GM21619 (cell line): Measurements from ENCODE around the gene HOXA7.

Experiments used
- ATAC-seq: cut with Tn5 transposase; IDR thresholded peaks from one replicate; pipeline ENCODE4 v1.9.1; 2021; ENCODE audit not compliant: unreplicated experiment

Gene HOXA7

GRCh38 chr7:27193335-27194001 is 37.0 kb upstream of the HOXA7 start:
- ATAC-seq = no peak

DNA sequence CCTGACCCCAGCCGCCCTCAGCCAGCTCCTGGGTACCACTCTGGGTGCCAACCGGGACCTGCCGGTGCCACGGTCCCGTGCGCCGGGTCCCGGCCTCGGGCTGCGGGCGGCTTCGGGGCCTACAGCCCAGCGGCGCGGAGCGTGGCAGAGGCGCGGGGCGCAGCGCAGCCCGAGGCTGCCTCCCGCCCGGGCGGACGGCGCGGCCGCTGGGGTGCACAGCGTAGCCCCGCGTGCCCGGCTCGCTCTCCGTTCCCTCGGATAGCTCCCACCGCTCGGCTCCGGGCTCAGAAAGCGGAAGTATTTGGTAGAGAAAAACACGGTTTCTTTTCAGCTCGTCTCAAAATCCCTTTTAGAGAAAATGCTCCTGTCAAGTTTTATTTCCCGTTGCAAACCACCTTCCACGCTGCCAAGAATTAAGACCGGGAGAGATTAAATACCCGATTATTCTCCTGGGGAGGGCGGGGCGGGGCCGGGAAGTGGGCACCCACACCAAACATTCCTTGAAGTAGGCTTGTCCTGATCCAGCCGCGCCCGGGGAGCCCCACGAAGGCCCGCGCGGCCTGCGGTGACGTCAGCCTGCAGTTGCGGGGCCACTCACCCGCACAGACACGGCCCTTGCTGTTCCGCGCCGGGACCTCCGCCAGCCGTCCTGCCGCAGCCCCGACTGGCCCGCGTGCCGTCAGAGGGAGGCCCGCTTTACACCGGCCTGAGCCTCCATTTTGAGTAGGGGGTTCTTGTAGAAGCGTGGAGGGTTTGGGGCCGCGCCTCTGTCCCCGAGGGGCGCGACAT is 36.3 kb upstream of the HOXA7 start:
- no peak for ATAC-seq

GRCh38 chr7:27191833-27192545 is 35.5 kb upstream of the HOXA7 start:
- ATAC-seq = no peak

DNA sequence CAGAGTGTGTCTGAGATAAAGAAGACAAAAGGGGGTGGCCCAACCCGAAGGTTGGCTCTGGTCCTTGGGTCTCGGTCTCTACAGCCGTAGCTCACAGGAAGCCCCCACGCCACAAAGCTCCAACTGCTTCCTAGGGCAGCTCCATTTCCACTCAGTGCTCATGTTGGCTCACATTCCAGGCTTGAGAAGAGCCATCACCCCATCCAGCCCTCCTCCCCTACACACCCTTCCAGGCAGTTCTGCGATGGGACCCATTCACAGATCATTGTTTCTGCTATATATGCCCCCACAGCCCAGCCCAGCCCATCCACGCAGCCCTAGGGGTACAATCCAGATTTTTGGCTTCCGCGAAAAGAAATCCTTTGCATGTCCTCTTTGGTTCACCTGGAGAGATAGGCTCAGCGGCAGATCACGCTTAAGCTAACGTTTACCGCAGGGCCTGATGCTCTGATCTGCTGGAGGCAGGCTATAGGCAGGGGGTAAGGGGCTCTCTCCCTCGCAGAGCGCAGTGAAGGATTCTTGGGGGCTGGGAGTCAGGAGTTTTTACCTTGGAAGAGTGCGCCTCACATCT is 34.8 kb upstream of the HOXA7 start:
- ATAC-seq = no peak

DNA sequence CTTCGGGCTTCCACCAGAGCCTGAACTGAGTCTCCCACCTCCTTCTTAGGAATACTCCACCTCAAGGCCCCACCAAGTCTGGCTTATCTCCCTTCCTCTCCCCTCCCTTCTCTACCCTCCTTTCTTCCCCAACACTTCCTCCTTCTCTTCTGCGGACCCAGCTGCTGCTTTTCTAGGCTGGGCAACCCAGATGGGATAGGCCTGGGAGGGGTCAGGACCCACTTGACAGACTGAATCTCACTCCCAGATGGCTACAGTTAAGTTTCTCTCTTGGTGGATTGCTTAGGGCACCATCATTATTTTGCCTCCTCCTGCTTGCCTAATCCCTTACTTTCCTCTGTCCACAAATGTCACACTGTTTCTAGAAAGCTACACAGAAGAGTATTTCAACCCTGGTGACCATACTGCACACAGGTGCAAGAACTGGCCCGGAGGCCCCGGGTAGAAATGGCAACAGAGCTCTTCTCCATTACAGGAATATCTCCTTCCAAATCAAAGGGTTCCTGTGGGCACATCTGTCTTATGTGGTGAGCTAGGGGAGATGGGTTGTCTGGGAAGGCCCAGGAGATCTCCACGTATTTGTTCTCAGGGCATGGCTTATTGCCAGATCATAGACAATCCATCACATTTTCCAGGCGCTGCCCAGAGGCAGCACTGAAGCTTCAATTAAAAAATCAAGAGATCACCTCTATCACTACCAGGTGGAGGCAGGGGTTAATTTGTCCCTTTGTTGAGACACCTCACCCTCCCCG is 33.7 kb upstream of the HOXA7 start:
- no peak for ATAC-seq

GRCh38 chr7:27189295-27189996 is 33.0 kb upstream of the HOXA7 start:
- ATAC-seq = no peak

DNA sequence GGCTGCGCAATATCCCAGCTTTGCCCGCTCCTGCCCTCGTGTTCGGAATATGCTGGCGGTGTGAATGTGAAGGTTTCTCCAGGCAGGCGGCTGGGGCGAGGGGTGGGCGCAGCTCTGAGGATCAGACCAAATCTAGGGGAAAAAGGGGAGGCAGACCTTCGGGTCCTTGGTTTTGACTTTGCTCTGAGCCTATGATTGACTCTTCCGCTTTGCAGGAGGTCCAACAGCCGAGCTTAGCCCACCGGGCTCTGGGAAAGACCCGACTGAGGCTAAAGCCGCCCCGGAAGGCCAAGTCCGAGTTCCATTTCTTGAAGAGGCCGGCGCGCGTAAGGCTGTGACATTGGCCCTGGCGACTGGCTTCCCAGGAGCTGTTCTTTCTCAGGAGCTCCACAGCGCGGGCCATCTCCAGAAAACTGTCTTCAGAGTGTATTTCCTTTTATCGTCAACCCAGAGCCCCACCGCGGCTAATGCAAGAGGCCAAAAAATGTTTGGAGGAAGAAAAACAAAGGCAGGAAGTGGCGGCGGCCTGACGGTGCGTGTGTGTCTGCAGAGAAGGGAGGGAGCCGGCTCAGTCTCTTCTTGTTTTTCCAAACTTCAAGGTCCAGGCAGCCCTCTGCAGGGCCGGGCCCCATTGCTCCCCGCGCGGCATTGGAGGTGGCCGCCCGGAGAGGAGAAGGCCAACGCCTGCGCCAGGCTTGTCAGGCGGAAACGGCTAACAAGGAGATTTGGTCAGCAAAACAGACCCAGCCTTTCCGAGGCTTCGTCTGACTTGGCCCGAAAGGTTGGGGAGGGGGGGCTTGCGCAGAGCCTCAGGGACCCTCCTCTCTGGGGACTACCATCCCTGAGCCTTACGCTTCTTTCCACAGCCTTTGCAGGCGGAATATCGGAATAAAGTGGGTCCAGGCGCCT is 32.2 kb upstream of the HOXA7 start:
- no peak for ATAC-seq

- ATAC-seq = no peak
These were observed 31.3 kb upstream of the HOXA7 start for GRCh38 chr7:27187475-27188385.

DNA sequence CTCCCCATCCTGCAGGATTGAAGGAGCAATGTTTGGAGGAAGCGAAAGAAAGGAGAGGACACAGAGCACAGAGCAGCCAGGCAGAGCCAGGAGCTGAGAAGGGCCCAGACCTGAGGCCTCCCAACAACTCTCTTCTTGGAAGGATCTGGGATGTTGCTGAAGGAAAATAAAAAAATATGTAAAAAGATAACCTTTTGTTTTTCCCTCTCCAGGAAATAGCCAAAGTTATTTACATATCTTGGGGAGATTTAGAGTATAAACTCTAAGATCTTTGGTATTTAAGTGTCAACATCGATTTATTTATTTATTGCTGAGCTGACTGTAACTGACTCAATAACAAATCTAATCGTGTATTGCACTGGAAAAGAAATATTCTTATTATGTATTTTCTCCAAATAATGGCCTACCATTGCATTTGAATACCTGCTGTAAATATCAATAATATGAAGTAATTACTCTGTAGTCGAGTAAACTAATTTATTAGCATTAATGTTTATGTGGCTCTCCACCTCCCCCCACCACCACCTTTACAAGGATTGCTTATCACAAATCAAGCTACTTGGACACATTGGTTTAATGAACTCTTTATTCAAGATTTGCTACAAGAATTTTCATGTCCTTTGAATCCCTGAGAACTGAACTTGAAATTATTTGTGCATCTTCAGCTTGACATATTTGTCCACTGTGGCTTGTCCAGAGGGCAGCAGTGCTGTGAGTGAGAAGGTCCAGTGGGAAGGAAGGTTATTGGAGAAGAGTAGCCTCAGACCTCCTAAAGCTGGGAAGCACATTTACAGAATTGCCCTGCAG is 30.4 kb upstream of the HOXA7 start:
- no peak for ATAC-seq

- ATAC-seq = no peak
These were observed 29.6 kb upstream of the HOXA7 start for GRCh38 chr7:27185854-27186667.

GRCh38 chr7:27185013-27185853 is 28.8 kb upstream of the HOXA7 start, which contains the start of gene HOXA11:
Gene HOXA11 (minus strand): TSS chr7:27185232. CDS start chr7:27185144, 88 bp downstream.
- no peak for ATAC-seq

- ATAC-seq = no peak
These were observed 28.0 kb upstream of the HOXA7 start for GRCh38 chr7:27184337-27185012.

DNA sequence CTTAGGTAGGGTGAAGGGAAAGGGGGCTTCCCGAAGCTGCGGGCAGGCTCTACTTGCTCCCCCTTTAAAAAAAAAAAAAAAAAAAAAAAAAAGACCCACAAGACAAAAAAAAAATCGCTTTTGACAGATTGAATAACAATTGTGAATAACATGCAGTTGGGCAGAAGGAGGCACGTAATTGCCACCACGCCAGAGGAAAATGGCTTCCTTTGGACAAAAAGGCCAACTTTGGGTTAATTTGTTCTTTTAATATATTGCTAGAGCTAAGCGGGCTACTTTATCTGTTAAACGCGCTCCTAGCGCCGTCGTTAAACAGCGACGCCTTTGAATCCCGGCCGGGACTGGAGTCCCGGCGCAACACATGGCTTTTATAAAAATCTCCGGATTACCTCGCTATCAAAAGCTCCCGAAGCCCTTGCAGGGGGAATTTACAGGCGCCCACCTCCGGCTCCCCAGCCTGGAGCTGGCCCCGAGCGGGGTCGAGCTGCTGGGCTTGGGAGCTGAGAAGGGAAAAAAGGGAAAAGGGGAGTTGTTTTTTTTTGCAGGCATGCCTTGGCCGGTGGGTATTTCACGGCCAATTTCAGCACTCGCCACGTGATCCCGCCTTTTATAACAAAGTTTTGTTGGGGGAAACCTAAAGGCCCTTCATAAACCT is 27.3 kb upstream of the HOXA7 start:
- ATAC-seq = no peak

DNA sequence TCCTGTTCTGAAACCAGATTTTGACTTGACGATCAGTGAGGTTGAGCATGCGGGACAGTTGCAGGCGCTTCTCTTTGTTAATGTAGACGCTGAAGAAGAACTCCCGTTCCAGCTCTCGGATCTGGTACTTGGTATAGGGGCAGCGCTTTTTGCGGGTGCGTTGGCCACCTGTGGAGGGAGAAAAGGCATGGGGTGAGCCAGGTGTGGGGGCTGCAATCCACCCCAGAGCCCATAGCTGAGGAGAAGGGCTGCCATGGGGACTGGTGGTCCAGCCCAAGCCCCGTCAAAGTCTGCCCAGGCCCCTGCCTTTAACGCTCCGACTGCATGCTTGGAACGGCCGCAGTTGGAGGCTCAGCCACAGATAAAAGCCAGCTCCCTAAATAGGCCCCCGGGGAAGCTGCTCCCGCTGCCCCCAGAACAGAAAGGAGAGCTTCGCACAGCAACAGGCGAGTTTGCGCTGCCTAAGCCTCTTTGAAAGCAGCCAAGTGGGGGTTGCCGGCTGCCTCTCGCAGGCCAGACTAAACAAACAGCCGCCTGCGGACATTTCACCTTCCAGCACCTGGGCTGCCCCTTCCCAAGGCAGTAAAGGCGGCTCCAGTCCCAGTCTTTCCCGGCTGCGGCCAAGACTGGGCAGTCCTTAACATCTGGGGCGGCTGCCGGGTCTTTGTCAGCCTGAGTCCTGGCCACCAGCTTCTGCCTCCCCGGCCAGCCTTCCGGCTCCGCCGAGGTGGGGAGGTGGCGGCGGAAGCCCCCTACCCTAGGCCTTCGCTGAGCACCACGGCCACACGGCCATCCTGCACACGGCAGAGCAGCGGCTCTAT is 26.6 kb upstream of the HOXA7 start:
- ATAC-seq = no peak
